SHP77 treated with DMSO at 0.1 percent for 48 hours (cell line): ENCODE measurements around the gene UBE2D3.
A peak's percentile ranks its signal among the peaks of the same experiment; 100 is the strongest.

ENCODE experiments used
- DNase-seq: peaks from one replicate; lab custom pipeline; 2025; lab: John Stamatoyannopoulos, UW

The UBE2D3 gene

DNA sequence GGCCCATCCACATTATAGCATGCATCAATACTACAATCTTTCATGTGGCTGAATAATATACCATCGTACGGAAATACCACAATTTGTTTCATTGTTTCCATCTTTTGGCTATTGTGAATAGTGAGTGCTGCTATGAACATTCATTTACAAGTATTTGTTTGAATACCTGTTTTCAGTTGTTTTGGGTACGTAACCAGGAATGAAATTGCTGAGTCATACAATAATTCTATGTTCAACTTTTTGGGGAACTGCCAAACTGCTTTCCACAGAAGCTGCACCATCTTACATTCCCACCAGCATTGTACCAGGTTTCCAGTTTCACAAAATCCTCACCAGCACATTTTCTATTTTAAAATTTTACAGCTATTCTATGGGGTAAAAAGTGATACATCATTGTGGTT lies 38.0 kb downstream of the UBE2D3 start:
- DNase-seq: no peak

DNA sequence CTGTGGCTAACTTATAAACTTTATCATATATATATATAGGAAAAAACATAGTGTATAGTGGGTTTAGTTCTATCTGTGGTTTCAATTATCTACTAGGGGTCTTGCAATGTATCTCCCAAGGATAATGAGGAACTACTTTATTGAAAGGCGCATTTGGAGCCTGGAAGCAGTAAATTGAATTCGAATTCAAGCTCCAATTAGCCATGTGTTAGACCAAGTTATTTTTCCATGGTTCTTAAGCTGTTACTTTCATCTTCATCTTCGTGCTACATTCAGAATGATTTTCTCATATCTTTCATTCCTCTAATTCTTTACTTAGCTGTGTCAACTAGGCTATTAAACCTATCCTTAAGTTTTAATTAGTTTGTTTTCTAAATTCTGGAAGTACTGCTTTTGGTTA lies 39.4 kb downstream of the UBE2D3 start:
- no peak for DNase-seq

DNA sequence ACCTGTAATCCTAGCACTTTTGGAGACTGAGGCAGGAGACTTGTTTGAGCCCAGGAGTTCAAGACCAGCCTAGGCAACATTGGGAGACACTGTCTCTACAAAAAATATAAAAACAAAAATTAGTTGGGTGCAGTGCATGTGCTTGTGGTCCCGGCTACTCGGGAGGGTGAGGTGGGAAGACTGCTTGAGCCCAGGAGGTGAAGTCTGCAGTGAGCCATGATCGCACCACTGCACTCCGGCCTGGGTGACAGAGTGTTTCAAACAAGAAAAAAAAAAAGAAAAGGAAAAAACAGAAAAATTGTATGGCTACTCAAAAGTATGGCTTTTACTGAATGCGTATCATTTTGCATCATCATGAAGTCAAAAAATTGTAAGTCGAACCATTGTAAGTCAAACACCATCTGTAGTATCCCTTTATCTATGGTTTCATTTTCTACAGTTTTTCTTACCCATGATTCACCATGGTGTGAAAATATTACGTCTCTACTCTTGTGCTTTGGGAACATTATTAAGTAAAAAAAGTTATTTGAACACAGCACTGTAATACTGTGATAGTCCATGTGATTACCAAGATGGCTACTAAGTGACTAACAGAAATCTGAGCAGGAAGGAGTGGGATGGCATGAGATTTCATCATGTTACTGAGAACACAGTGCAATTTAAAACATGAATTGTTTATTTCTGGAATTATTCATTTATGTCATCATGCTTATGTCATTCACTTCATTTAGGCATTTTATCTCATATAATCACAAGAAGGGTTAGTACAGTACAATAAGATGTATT lies 40.1 kb downstream of the UBE2D3 start:
- no peak for DNase-seq

DNA sequence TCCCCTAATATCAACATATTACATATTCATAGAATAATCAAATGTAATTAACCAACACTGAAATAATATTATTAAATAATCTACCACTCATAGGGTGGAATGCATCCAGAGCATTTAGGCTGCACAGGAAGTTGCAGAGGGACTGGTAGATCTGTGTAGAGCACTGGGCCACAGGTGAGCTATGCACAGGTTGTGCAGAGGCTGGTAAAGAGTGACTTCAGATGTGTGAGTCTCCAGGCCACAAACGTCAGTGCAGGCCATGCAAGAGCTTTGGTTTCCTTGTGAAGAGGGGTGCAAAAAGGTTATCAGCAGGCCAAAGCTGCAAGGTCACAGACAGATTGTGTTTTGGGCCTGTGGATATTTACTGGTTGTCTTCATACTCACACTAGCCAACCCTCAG lies 41.1 kb downstream of the UBE2D3 start:
- DNase-seq: no peak

DNA sequence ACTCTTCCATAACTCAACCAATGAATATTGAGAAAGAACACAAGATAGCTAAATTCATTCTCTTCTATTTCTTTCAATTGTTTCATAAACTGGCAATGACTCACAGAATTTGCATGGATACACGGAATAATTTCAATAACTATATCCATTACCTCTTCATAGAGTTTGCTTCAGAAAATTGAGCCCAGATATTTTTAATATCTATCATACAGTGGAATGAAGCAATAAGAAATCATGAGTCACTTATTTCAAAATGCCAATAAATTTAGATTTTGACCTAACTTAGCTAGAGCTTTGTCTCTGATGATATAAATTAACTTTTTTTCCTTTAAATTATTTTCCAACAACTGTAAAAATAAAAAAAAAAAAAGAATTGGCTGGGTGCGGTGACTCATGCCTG lies 44.3 kb downstream of the UBE2D3 start:
- DNase-seq: no peak

DNA sequence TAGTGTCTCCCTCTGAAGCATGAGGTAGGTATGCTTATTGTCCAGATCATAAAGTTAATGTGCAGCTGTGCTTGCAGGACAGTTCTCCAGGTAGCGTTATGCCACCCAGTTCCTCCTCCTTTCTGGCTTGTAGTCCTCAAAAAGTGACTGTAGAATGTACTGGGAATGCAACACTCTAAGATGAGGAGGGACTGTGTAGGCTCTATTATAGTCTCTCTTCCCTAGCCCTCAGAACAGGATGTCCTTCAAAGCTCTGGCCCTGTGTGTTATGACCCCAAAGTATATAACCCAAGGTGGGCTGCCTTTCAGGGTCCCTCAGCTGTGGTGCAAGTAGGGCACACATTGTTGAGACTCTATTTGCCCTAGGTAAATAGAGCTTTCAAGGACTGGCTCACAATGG lies 45.8 kb downstream of the UBE2D3 start:
- no peak for DNase-seq

DNA sequence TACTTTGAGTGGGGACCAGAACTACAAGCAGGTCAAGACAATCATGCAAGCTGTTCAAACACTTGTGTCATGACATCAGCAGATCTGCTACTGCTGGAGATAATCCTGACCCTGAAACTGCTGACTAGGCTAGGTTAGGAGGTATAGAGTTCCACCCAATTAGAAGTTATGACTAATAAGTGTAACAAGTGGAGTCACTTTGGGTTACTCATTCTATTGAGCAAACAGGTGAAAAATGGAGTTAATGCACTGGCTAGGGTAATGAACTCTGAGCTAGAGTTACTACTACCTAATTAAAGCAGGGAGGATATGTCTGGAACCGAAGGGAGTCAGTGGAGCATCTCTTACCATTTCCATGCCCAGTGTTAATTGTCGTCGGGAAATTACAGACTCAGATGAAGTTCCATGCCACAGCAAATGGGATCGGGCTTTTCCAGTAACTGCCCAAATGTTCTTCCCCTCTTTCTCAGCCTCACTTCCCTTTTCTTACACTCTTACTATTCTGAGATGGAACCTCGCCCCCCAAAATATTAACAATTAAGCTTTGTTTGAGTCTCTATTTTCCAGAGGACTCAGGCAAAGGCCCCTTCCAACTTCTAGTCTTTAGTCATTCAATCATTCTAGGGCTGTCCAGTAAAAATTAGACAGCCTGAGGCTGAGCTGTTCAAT lies 46.7 kb downstream of the UBE2D3 start:
- DNase-seq: no peak

DNA sequence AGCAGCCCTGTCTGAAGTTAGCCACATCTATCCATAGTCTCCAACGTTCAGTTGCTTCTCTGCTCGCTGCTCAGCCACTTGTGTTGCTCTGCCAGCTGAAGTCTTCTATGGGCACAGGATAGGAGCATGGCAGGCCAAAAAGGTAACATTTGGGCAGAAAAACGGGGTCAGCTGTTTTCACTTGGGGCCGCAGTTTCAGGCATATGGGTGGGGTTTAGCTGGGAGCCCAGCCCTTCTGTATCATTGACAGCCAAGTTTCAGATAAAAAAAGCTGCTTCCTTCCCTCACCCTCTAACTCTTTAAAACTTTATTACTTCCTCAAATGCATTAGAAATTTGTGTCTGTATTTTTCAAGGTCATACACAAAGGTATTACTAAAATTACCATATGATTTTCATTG lies 48.1 kb downstream of the UBE2D3 start:
- no peak for DNase-seq

DNA sequence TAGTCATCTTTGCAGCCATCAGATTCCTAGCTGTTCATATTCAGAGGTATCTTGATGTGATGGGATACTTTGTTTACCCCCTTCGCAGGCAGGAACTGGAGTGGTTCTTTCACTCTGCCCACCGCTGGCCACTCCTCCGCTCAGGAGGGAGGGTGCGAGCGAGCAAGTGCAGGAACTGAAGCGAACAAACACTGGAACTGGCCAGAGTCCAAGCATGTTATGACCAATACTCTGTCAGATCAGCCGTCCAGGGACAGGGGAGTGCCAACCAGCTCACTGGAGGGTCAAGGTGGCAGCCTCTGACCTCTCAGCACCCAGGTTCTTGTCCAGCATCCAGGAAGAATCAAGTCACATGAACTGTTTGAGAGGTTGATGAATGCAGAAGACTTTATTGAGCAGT lies 48.6 kb downstream of the UBE2D3 start:
- peak; percentile 14 for DNase-seq

DNA sequence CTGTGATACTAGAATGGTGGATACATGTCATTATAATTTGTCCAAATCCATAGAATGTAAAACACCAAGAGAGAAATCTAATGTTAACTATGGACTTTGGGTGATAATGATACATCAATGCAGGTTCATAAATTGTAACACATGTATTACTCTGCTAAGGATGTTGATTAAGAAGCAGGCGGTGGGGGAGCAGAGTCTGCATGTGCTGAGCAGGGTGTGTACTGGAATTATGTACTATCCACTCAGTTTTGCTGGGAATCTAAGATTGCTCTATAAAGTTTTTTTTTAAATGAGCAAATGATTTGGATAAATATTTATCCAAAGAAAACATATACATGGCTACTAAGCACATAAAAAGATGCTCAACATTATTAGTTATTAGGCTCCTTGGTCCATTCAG lies 51.5 kb downstream of the UBE2D3 start:
- DNase-seq: no peak

DNA sequence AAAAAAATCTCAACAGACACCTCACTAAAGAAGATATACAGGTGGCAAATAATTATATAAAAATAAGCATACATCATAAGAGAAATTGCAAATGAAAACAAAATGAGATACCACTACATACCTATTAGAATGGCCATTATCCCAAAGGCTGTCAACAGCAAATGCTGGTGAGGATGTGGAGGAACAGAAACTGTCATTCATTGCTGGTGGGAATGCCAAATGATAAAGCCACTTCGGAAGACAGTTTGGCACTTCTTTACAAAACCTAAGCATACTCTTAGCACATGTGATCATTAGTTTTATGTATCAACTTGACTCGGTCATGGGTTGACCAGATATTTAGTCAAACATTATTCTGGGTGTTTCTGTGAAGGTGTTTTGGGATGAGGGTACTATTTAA lies 53.1 kb downstream of the UBE2D3 start:
- DNase-seq: no peak

DNA sequence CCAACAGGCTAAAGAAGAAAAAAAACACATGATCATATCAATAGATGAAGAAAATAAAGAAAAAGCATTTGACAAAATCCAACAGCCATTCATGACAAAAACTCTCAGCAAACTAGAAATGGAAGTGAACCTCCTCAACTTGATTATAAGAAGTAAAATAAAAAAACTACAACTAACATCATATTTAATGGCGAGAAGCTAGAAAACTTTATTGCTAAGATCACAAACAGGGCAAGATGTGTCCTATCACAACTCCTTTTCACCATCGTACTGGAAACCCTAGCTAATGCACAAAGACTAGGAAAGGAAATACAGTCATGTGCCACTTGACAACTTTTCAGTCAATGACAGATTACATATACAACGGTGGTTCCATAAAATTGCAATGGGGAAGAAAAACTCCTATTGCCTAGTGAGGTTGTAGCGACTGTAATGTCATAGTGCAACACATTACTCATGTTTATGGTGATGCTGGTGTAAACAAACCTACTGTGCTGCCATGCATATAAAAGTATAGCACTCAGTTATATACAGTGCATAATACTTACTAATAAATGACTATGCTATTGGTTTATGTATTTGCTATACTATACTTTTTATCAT lies 54.5 kb downstream of the UBE2D3 start:
- no peak for DNase-seq

DNA sequence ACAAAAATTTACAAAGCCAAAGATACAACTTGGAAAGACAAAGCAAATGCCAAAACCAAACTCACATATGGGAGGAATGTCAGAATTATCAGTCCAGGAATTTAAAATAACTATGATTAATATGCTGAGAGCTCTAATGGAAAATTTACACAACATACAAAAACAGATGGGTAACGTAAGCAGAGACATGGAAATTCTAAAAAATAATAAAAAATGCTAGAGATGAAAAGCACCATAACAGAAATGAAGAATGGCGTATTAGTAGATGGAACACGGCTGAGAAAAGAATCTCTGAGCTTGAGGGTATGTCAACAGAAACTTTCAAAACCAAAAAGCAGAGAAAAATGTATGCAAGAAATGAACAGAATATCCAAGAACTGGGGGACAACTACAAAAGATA lies 62.5 kb downstream of the UBE2D3 start:
- DNase-seq: no peak

DNA sequence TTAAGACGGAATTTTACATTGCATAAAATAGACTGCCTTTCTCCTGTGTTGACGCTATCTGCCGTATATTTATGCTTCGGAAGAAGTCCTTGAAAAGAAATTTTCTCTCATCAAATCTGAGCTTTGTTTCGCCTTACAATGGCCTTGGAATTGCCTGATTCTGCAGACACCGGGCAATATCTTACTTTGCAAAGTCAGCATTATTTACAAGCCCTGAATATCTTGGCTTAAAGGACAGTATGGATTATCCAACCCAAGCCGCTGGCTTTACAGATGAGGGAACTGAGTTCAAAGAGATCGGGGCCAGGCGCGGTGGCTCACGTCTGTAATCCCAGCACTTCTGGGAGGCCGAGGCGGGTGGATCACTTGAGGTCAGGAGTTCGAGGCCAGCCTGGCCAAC lies 65.4 kb downstream of the UBE2D3 start:
- no peak for DNase-seq

DNA sequence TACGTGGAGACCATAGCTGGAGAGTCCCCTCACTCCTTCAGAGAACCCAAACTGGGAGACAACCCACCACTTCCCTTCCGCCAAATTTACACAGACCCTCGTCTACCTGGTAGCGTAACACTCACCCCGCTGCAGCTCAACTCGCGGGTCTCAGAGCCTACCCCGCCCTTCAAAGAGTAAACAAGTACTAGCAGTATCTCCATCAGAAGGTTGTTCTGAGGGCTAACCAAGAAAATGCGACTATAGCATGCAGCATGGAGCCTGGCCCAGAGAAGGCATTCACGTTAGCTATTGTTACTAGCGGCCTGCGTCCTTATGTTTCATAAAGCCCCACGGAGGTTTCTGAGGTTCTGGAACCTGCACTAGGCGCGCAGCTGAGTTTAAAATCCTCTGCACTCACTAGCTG lies 66.1 kb downstream of the UBE2D3 start:
- DNase-seq: no peak

DNA sequence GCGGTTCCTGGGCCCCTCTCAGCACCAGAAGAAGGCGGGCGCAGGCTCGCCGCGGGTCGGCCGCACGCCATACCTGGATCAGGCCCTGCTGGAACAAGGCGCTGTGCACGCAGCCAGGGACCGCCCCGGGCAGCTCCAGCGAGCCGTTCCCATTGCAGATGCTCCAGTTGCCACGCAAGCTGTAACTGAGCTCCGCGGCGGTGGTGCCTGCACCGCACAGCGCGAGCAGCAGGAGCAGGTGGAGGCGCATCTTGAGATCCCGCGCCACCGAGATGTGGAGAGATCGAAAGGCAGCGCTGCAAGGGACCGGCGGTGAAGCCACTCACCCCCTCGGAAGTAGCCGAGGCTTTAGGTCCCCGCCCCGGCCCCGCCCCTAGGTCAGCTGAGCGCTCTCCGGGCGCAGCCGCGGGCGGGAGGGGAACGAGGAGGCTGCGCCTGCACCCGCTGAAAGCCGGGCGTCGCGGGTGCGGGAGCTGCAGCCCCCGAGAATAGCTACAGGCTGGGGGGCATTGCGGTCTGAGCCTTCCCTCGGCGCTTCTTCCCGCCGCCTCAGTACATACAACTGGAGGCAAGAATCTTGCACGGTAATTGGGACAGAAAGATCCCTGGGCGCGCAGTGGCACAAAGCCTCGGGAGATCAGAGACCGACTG lies 66.6 kb downstream of the UBE2D3 start, which contains the start of gene MANBA:
TSS of gene MANBA (minus strand) at position 324 of the 651 bp plus-strand sequence. CDS start at position 250, 74 bp downstream.
- DNase-seq: peak; percentile 35

DNA sequence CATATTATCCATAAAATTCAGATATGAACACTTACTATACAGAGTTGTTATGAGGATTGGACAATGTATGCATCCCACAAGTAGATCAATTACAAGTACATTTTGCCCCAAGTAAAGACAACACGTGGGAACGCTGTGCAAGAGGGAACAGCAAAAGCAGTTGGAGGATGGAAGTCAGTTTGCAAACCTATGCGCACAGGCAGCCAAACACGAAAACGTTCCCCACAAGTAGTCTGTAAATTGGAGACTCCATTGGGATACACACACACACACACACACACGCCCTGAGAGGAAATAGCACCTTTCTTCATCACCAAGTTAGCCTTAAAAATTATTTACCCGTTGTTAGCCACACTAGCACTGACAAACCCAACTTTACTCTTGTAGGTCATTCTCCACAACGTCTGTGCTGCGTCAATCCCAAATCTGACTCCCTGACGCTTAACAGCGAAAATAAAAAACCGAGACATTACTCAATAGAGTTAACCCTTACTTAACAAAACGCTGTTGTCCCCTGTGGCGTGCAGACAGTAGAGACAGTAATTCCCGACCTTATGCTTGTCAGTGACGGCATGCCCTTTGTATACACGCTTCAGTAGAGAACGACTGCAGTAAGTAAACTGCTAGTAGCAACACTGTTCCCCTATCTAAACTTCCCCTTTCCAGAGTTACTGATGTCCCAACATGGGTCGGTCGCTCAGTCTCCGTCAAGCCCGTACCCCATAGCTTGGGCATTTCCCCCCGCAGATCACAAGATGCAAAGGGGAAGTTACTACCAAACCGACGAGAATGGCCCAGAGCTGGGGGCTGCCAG lies 67.3 kb downstream of the UBE2D3 start:
- no peak for DNase-seq

DNA sequence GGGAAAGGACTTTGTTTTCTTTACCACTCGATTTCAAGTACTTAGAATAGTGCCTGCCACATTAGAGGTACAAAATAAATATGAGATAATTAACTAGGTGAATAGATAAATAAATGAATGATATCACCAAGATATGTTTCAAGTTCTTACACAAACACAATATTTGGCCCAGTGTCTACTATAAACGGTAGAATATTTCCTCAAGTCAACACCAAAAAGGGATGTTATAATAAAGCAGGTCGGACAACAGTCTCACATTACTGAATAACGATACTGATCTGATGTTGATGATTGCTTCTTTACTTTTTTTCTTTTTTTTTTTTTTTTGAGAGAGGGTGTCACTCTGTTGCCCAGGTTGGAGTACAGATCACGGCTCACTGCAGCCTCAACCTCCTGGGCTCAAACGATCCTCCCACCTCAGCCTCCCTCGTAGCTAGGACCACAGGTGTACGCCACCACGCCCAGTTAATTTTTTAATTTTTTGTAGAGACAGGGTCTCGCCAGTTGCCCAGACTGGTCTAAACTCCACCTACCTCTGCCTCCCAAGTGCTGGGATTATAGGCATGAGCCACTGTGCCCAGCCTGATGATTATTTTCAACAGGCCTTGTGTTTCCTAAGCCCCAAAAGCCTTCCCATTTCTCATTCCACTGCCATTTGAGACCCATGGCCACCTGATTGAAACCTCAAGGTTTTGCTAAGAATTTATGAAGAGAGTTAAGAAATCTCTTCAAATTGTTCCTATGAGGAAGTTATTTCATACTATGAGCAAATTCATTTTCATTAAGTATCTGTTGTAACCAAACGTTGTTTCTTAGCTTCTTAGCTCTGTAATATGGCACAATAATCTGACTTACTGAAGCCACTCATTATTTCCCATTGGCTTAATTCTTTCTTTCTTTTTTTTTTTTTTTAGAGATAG lies 68.8 kb downstream of the UBE2D3 start:
- no peak for DNase-seq

DNA sequence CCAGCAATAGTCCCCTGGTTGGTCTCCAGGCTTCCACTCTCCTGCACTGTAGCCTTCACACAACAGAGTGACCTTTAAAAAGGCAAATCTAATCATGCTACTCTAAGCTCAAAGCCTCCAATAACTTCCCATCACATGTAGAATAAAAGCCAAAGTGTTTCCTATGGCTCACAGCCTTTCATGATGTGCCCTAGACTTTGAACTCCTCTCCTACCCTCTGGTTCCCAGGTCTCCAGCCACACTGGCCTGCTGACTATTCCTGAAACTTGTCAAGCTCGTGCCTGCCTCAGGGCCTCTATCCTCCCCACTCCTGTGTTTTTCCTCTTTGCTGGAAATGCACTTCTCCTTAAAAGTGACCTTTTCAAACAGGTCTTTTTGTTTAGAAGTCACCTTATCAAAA lies 69.7 kb downstream of the UBE2D3 start:
- no peak for DNase-seq

DNA sequence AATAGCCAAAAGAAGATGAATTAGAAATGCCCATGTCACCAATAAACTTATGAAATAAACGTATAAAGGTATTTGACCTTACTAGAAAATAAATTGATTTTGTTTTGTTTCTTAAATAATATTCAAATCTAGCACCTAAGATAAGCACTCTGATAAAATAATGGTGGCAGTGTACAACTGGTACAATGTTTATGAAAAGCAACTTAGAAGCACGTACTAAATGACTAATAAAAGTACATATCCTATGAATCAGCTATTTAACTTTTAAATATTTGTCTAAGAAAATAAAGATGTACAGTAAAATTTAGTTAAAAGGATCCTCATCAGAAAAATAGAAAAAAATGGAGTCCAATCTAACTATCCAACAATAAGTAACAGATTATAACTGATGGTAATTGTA lies 73.3 kb downstream of the UBE2D3 start:
- no peak for DNase-seq

DNA sequence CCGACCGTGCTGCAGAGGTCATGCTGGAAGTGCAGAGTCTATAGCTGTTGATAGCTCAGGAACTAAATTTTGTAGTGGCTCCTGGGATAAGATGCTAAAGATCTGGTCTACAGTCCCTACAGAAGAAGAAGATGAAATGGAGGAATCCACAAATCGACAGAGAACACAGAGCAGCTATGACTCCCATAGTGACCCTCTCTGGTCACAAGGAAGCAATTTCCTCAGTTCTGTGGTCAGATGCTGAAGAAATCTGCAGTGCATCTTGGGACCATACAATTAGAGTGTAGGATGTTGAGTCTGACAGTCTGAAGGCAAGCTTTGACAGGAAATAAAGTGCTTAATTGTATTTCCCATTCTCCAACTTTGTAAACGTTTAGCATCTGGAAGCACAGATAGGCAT lies 75.4 kb downstream of the UBE2D3 start:
- DNase-seq: no peak
